A549 (cell line): ENCODE results near the gene CFH.

Experiments used
- CHD2 ChIP-seq: fragments of 150-350 bp; IDR thresholded peaks from 2 replicates; pipeline ENCODE4 v1.6.1; 2014; ENCODE audit warnings: low read length; ENCODE audit not compliant: partially characterized antibody
- CTCF ChIP-seq: fragments of >200 bp; sonication (Bioruptor Twin); formaldehyde crosslinking; IDR thresholded peaks from 3 replicates; pipeline ENCODE4 v1.5.1; 2016
- ELK1 ChIP-seq: fragments of 150-350 bp; IDR thresholded peaks from 2 replicates; pipeline ENCODE4 v1.6.1; 2014; ENCODE audit warnings: low read depth, mild to moderate bottlenecking, low read length
- EP300 ChIP-seq, 2 experiments: fragments of >200 bp; sonication (Bioruptor Twin); formaldehyde crosslinking; IDR thresholded peaks; 2 replicates in 1 of 2; 3 replicates in 1 of 2; pipeline ENCODE4 v1.6.1; 2016 to 2017
- ESRRA ChIP-seq: fragments of 150-350 bp; IDR thresholded peaks from 2 replicates; pipeline ENCODE4 v1.6.1; 2014; ENCODE audit warnings: mild to moderate bottlenecking, low read length, borderline replicate concordance
- GATA3 ChIP-seq: IDR thresholded peaks from 2 replicates; pipeline ENCODE4 v1.6.1; 2012; ENCODE audit warnings: borderline replicate concordance
- MYC ChIP-seq: IDR thresholded peaks from 2 replicates; pipeline ENCODE4 v1.6.1; 2012; ENCODE audit warnings: mild to moderate bottlenecking, inconsistent platforms, low read length, improper control_type of control experiment, borderline replicate concordance
- NR3C1 ChIP-seq: fragments of >200 bp; sonication (Bioruptor Twin); formaldehyde crosslinking; IDR thresholded peaks from 3 replicates; pipeline ENCODE4 v1.6.1; 2017
- POLR2A ChIP-seq: IDR thresholded peaks from 2 replicates; pipeline ENCODE4 v1.6.1; 2012; ENCODE audit warnings: mild to moderate bottlenecking, low read length
- POLR2AphosphoS2 ChIP-seq: conservative IDR thresholded peaks from 2 replicates; pipeline ENCODE4 v1.6.1; 2012; ENCODE audit warnings: low read length, improper control_type of control experiment, inconsistent platforms

- TF ChIP-seq EP300 (IDR thresholded peaks at IDR 0.05) (no peak), ELK1 (no peak), NR3C1 (no peak), CTCF (no peak), MYC (no peak), POLR2A (no peak), GATA3 (no peak), CHD2 (no peak), ESRRA (no peak), POLR2AphosphoS2 (no peak)
Measured at GRCh38 chr1:196655494-196655893, 3.7 kb downstream of the CFH start.
